ENCODE data around the gene FOXN3. TPM values are rescaled to one million over a fixed set of nuclear protein-coding genes. Genes with fewer than 3 reads are reported as not detected.
"Not testable (repeated sequence)": the region's sequence is repeated elsewhere in the genome, so short reads cannot be mapped to it uniquely, and the experiment has no call there.

Gene FOXN3
- total RNA-seq, 1 donor from 2014 or later: 74.7 TPM

DNA sequence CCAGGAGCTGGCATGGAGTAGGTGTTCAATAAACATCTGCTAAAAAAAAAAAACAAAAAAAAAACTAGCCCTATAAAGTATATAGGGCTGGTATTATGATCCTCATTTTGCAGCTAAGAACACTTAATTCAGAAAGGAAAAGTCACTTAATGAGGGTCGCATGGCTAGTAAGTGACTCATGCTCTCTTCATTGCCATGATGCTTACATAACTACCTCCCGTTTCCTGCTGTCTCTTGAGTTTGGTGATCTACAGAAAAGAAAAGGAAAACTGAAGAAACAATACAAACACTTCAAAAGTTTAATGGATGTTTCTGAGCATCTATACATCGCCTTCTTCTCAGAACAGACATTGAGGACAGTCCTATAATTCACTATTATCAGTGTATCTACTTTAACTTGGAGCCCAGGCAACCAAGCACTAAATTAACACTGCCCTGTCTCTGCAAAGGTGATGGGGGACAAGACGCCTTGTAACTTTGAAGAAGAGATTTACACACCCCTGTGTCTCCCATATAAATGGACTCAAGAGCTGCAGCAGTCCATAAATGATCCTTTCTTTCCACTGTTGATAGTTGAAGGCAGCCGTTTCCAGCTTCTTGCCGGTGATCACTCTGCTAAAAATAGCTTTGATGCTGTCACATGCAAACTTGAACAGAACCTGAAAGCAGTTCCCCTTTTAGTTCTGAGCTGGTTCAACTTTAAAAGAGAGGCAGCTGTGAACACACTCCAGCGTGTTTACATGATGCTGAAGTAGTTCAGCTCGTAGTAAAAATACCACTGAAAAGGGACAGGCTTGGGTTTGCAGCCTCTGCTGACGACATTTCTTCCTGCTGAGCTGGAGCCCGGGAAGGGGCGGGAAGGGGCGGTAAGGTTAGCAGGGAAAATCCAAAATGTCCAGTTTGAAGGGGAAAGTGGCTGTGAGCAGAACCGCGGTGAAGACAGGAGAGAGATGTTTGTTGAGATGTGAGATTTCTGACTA, 113.3 kb downstream of the FOXN3 start:
- peak; percentile 93 for DNase-seq

- no peak for DNase-seq
These were observed 114.6 kb downstream of the FOXN3 start for GRCh38 chr14:89302396-89302950.

GRCh38 chr14:89299587-89299986, 117.4 kb downstream of the FOXN3 start:
- DNase-seq: peak; percentile 29

- DNase-seq: peak; percentile 27
These were observed 118.8 kb downstream of the FOXN3 start for GRCh38 chr14:89298056-89298834.

- DNase-seq: no peak
These were observed 120.7 kb downstream of the FOXN3 start for GRCh38 chr14:89296281-89296745.

GRCh38 chr14:89294872-89295271, 122.2 kb downstream of the FOXN3 start:
- no peak for DNase-seq

DNA sequence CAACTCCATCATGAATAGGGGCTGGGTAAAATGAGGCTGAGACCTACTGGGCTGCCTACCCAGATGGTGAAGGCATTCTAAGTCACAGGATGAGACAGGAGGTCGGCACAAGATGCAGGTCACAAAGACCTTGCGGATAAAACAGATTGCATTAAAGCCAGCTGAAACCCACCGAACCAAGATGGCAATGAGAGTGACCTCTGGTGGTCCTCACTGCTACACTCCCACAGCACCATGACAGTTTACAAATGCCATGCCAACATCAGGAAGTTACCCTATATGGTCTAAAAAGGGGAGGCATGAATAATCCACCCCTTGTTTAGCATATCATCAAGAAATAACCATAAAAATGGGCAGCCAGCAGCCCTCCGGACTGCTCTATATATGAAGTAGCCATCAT, 122.6 kb downstream of the FOXN3 start:
- DNase-seq: not testable (repeated sequence)

DNA sequence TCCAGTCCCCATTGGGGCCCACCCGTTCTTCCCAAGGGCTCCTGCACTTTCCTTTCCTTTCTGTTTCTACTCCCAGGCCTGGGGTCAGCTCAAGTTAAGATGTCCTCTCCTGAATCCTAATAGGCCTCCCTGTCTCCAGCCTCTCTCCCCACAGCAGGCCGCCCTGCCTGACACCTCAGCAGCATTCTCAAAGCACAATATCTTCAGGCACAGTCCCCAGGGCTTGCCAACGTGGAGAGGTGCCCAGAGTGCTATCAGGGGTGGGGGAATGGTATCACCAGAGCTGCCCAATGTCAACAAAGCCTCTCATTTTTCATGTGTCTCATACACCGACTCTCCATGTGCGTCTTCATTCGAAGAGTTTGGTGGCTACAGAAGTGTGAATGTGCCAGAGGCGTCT, 123.0 kb downstream of the FOXN3 start:
- DNase-seq: no peak

DNA sequence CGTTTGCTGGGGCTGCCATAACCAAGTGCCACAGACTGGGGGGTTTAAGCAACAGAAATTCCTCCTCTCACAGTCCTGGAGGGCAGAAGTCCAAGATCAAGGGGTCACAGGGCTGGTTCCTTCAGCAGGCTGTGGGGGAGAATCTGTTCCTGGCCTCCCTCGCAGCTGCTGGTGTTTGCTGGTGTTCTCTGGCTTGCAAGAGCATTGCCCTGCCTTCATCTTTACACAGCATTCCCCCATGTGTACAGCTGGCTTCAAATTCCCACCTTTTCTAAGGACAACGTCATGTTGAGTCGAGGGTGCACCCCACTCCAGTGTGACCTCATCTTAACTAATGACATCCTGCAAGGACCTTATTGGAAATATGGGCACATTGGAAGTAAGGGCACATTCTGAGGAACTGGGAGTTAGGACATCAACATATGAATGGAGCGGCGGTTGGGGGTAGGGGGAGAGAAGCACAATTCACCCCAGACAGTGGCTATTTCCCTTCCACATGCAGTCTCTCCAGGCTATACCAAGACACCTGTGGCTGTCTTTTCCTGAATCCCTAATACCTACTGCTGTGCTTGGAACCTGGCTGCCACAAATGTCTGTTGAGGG, 123.6 kb downstream of the FOXN3 start:
- DNase-seq: no peak

DNA sequence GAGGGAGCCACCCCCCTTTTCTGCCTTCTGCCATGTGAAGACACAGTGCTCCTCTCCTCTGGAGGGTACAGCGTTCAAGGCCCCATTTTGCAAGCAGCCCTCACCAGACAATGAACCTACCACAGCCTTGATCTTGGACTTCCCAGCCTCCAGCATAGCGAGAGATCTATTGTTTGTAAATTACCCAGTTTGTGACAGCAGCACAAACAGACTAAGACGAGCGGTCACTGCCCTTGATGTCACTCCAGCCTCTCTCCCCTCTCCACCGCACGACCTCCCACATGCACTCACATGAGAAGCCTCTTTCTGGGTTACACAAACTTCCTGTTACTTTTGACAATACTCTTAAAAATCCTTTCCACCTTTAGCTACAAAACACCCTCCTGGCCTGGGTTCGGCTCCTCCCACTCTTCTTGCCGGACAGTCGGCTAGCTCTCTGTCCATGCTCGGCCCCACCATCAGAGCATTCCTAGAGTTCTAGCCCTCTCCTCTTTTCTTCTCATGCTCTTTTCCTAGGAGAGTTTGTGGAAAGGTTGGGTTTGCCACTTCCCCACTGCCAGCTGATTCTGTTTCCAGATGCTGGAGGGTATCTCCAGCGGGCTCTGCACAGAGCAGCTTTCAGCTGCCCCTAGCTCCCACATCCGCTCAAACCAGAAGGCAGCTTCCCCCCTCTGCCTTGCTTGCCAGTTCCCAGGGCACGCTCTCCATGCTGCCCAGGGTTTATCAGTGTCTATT, 124.3 kb downstream of the FOXN3 start:
- no peak for DNase-seq

- DNase-seq: no peak
These were observed 125.6 kb downstream of the FOXN3 start for GRCh38 chr14:89291351-89291940.

GRCh38 chr14:89290813-89291212, 126.2 kb downstream of the FOXN3 start:
- DNase-seq: no peak

DNA sequence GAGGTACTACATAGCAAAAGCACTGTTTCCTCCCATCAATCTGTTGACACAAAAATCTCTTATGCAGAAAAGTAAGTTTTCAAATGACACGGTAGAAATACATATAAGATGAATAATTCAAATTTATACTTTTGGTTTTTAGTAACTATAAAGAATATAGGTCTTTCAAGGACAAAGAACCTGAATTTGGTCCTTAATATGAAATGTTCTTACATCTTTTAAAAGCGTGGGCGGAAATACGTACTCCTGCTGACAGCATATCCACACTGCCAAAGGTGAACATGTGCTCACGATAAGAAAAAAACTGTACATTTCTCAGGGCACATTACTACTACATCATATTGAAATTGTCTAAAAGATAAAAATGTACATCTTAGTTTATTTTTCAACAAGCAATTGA, 127.6 kb downstream of the FOXN3 start:
- DNase-seq: no peak

DNA sequence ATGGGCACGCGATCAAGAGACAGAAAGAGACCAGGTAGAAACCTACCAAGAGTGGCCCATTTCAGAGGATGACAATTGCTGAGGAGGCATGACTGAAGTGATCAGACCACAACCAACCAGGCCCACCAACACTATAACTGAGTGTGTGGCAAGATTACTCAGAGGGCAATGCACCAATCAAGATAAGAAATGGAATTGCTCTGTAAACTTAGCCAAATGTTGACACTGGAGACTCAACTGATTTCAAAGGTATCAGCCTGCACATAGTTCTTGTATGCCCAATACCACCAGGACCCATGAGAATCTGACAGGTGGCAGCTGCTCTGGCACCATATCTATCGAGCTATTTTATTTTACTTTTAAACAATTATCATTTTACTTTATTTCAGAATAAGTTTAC, 128.9 kb downstream of the FOXN3 start:
- DNase-seq: no peak

DNA sequence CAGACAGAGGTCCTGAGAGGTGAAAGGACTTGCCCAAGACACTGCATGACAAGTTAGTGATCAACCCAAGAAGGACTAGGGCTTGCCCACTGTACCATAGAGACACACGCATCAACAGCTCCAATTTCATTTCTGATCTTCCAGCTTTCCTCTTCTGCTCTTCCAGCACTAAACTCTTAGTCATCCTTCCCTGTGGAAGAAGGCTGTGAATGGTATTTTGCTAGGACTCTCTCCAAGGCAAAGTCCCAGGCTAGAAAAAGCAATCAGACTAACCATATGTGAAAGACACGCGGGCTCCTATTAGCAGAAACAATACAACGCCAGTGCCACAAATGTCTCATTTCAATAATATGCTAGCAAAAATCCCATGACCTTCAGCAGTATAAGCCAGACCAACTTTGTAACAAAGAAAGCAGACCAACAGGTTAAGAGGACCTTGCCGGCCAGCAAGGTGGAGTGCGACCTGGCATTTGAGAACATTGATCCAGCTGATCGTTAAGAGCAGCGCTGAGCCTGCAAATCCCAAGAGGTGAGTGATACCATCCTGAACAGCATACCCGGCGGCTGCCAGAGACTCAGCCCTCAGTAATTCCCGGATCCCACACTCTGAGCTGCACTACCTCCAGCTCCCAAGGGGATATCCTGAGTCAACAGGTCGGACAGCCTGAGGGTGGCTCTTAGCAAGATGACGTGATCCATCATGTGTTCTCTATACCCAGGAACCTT, 132.5 kb downstream of the FOXN3 start:
- DNase-seq: no peak

GRCh38 chr14:89283327-89284060, 133.5 kb downstream of the FOXN3 start:
- DNase-seq: no peak

GRCh38 chr14:89282191-89282590, 134.8 kb downstream of the FOXN3 start:
- DNase-seq: no peak

DNA sequence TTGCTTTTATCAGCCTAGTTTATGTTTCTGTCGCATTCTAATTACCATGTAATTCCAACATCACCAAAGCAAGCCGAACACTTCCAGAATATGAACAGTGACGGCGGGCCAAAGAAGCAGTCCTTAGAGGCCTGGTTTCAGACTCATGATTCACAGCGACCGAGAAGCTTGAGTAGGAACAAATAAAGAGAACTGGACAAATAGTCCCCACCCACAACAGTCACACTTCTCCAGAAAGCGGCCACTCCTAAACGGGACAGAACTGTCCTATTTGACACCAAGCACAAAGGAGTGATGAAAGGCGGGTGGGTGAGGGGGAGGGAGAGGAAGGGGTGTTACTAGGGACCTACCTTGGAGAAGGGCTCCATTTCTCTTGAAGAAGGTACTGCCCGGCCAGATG, 136.4 kb downstream of the FOXN3 start:
- DNase-seq: no peak

GRCh38 chr14:89279649-89280232, 137.3 kb downstream of the FOXN3 start:
- DNase-seq: no peak

Data from tongue (tissue), 2 donors.